ENCODE measurements around the gene ICAM2. TPM values are rescaled to one million over a fixed set of nuclear protein-coding genes. Genes with fewer than 3 reads are reported as not detected.

The ICAM2 gene
- total RNA-seq, 1 donor from 2014 or later: not detected

DNA sequence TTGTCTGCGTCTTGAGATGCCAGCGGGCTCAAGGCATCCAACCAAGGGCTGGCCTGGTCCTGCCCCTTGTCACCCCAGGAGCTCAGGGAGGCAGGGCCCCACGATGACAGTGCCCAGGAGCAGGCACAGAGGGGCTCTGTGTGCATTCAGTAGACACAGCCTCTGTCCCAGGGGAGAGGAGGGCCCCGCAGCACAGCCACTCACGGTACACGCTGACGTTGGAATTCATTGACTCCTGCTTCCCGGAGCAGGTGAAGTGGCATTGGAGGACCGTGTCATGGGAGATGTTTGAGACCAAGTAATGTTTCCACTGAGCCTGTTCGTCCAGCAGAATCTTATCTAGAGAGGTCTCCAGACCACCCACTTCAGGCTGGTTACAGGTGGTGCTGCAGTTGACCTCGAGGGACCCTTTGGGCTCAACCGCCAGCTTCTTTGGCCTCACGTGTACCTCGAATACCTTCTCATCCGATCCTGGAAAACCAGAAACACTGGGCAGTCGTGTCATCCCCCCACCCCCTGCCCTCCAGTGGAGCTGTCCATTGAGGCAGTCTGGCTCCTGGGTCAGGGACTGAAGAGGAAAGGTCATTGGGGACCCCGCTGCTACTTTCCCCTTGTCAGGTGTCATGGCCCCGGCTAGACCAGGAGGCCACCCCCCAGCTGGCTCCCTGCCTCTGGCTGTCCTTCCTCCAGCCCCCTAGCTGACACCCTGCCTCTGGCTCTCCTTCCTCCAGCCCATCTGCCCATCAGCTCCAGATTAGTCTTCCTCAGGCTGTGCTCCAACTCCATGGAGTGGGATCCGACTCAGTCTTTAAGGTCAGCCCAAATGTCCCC is 15.3 kb downstream of the ICAM2 start:
- H3K27me3 Mint-ChIP-seq: no peaks in the 10 kb centered on the region
- no peaks in the 10 kb centered on the region for H3K36me3 Mint-ChIP-seq
- H3K27ac Mint-ChIP-seq: no peak overlapping the region
- no peaks in the 10 kb centered on the region for H3K9me3 Mint-ChIP-seq
- peaks cover 8% of the 10 kb centered on the region for H3K4me1 Mint-ChIP-seq (ENCODE audit: unreplicated experiment)
- DNase-seq (ENCODE audit: extremely low spot score, unreplicated experiment): peak; percentile 65
- TF ChIP-seq, protein P1, sequence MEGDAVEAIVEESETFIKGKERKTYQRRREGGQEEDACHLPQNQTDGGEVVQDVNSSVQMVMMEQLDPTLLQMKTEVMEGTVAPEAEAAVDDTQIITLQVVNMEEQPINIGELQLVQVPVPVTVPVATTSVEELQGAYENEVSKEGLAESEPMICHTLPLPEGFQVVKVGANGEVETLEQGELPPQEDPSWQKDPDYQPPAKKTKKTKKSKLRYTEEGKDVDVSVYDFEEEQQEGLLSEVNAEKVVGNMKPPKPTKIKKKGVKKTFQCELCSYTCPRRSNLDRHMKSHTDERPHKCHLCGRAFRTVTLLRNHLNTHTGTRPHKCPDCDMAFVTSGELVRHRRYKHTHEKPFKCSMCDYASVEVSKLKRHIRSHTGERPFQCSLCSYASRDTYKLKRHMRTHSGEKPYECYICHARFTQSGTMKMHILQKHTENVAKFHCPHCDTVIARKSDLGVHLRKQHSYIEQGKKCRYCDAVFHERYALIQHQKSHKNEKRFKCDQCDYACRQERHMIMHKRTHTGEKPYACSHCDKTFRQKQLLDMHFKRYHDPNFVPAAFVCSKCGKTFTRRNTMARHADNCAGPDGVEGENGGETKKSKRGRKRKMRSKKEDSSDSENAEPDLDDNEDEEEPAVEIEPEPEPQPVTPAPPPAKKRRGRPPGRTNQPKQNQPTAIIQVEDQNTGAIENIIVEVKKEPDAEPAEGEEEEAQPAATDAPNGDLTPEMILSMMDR (conservative IDR thresholded peaks at IDR 0.05): no peak
- no peak overlapping the region for H3K4me3 Mint-ChIP-seq

DNA sequence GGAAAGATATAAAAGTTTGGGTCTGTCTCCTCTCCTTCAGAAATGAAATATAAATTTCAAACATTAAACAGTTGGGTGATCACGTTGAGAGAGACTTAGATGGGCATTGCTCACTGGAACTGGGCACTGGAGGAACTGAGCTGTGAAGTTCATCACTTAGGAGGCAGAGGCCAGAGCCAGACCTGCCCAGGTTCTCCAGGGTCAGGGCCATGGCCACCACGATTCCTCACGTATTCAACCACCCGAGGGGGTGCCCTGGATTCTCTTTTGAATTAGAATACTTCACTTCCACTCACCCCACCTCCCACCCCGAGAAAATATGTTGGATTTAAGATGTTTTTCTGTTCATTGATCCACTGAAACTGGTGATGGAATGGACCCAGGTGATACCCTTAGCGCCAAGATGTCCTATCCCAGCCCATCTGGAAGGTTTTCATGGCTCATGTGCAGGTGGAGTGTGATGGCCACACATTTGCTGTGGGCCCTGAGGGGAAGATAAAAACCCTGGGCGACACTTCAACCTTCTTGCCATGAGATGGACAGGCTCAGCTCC is 16.1 kb downstream of the ICAM2 start:
- Mint-ChIP-seq H3K4me1 (ENCODE audit: unreplicated experiment) (peaks cover 7% of the 10 kb centered on the region), H3K9me3 (no peaks in the 10 kb centered on the region), H3K36me3 (no peaks in the 10 kb centered on the region), H3K27me3 (peaks cover 4% of the 10 kb centered on the region), H3K4me3 (no peak overlapping the region), H3K27ac (no peak overlapping the region)
- TF ChIP-seq, protein P1 (conservative IDR thresholded peaks at IDR 0.05): no peak
- DNase-seq (ENCODE audit: extremely low spot score, unreplicated experiment): peak; percentile 24

DNA sequence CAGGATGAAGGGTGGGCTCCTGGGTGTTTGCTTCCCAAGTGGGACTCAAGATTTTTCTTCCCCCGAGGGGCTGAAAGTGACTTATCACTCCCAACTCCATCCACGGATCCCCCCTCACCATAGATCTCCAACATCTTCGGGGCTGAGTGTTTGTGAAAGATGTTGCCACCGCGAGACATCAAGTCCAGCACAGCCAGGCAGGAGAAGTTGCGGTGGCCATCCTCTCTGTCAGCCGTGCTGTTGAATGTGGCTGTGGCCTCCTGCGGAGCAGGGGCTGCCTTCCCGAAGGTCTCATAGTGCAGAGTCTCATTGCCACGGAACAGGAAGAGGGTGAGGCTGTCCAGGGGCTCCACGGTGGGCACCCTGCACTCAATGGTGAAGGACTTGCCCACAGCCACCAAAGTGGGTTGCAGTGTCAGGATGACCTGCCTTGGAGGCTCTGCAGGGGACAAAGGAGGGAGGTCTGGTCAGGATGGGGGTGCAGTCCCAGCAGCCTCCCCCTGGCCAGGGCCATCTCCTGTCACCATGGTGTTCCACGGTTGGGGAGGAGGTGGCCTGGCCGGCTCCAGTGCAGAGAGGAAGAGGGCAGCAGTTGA is 16.8 kb downstream of the ICAM2 start:
- no peak for DNase-seq (ENCODE audit: extremely low spot score, unreplicated experiment)
- Mint-ChIP-seq H3K36me3 (no peaks in the 10 kb centered on the region), H3K9me3 (no peaks in the 10 kb centered on the region), H3K4me1 (ENCODE audit: unreplicated experiment) (peaks cover 5% of the 10 kb centered on the region), H3K4me3 (no peak overlapping the region), H3K27me3 (peaks cover 6% of the 10 kb centered on the region), H3K27ac (no peak overlapping the region)
- TF ChIP-seq, protein P1 (conservative IDR thresholded peaks at IDR 0.05): no peak

DNA sequence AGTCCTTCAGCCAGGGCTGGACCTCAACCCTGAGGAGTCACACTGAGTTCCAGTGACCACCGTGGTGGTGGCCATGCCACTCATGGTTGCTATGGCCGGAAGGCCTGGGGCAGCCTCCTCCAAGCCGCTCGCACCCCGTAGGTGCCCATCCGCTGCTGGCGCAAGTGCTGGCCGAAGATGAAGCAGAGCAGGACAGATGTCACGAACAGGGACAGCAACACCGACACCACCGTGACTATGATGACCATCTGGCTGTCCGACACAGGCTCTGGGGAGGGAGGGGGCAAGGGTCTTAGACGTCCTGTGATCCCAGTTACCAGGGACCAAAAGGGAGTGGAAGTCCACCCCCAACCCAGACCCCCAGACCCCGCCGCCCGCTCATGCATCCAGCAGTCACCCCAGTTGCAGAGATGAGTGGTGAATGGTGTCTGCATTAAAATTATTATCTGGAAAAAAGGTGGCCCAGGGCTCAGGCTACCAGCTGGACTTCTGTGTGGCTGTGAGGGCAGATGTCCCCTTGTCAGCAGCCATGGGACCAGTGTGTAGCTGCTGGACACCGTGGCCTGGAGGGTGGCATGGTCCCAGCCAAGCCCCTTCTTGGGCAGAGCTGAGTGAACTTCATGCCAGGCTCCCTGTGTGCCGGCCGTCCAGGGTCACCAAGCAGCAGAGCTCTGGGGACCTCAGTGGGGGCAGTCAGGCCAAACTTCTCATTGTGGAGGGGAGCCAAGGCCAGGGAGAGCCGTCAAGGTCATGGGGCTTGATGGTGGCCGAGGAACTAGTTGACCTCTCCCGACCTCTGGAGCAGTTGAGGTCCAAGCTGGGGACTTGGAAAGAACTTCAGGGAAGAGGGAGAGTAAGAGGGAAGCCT is 17.5 kb downstream of the ICAM2 start:
- no peak for DNase-seq (ENCODE audit: extremely low spot score, unreplicated experiment)
- Mint-ChIP-seq H3K4me3 (no peak overlapping the region), H3K36me3 (no peaks in the 10 kb centered on the region), H3K9me3 (no peaks in the 10 kb centered on the region), H3K4me1 (ENCODE audit: unreplicated experiment) (peaks cover 5% of the 10 kb centered on the region), H3K27ac (no peak overlapping the region), H3K27me3 (peaks cover 7% of the 10 kb centered on the region)
- TF ChIP-seq, protein P1 (conservative IDR thresholded peaks at IDR 0.05): no peak

DNA sequence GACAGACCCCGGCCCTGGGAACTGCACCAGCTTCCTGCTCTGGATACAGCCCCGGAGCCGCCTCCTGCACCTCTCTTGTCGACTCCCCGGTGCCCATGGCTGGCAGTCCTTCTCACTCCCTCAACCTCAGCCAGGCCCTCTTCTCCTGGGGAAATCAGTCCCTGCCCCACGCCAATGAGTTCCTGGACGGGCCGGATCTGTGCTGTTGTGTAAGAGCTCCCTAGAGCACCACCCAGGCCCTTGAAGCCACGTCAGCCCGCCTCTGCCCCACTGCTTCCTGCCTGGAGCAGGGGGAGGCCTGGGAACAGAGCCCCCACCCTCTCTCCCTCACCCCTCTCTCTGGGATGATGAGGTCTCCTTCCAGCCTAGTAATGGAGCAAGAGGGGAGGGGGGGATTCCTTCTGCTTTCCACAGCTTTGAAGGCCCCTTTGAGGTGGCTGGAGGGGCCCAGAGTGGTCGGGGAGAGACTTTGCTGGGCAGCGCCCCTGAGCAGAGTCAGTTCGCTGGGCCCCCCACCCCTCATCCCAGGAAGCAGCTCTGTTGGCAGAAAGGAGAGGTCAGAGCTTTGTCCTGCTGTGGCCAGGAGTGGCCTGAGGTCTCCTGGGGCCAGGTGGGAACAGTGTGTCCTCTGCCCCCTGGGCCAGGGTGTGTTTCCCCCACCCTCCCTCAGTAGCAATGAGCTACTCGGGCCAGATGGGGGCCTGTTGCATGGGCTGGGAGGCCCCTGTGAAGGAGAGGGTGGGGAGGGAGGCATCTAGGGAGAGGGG is 18.5 kb downstream of the ICAM2 start:
- Mint-ChIP-seq H3K4me3 (no peak overlapping the region), H3K4me1 (ENCODE audit: unreplicated experiment) (peaks cover 5% of the 10 kb centered on the region), H3K27ac (no peak overlapping the region), H3K9me3 (no peaks in the 10 kb centered on the region), H3K36me3 (no peaks in the 10 kb centered on the region), H3K27me3 (peaks cover 16% of the 10 kb centered on the region)
- TF ChIP-seq, protein P1 (conservative IDR thresholded peaks at IDR 0.05): no peak
- no peak for DNase-seq (ENCODE audit: extremely low spot score, unreplicated experiment)
